ENCODE measurements around the gene AREL1. TPM values are rescaled to one million over a fixed set of nuclear protein-coding genes. Genes with fewer than 3 reads are reported as not detected.

AREL1 gene
- total and polyA plus RNA-seq, 2 of the 8 experiments (the other 6 are each of a cell fraction or from before 2014, with no cell fraction given): 31.4 to 49.1 TPM

- H3K27ac ChIP-seq (ENCODE audit: low read depth, low read length): no peak overlapping the region
- H4K91ac ChIP-seq (replicated peaks; ENCODE audit: insufficient read length, low read length): no peak overlapping the region
- H3K9ac ChIP-seq (replicated peaks in 1 of 4; ENCODE audit: extremely low read depth in 1 of 4, low read depth in 3 of 4, low read length in 3 of 4): no peak overlapping the region
- no peak overlapping the region for H4K8ac ChIP-seq (ENCODE audit: extremely low read depth, insufficient read depth, low read length)
- WGBS, 2 experiments (ENCODE audit: extremely low coverage in 1 of 2, insufficient coverage in 1 of 2, insufficient read length in 1 of 2, insufficient replicate concordance in 2 of 2, low coverage in 1 of 2, low lambda C conversion rate in 2 of 2, missing lambda C conversion rate in 1 of 2): 95% methylated on average over 1 of the region's 1 CpG; no CpG with 5 or more reads in 1 of the 2 experiments
- no peak overlapping the region for H4K5ac ChIP-seq (ENCODE audit: insufficient read length, low read depth, low read length)
- H2BK120ac ChIP-seq (replicated peaks; ENCODE audit: low read depth, low read length): no peak overlapping the region
- no peak for FAIRE-seq
- no peak overlapping the region for H3K14ac ChIP-seq (ENCODE audit: insufficient read length)
- no peaks in the 10 kb centered on the region for H3K79me2 ChIP-seq (ENCODE audit: control insufficient read depth in 1 of 2, insufficient read depth in 2 of 2, low read length in 2 of 2)
- CTCF ChIA-PET (ENCODE audit: partially characterized antibody): interaction anchor here (0.6 to 1.7 kb wide), 5 partner anchors 49 to 457 kb away, joined by 3 to 4 read pairs (median 3); partner anchors contain the start of gene YLPM1
- POLR2A ChIA-PET (ENCODE audit: partially characterized antibody): interaction anchor here (1.0 kb wide), 1 partner anchor 13 kb away, joined by 3 read pairs; no protein-coding TSS in a partner anchor
- no peak overlapping the region for H3K23ac ChIP-seq (ENCODE audit: insufficient read length)
- no peak overlapping the region for H3K4me2 ChIP-seq (ENCODE audit: insufficient read depth in 1 of 2, low read depth in 2 of 2, low read length in 2 of 2)
- no peaks in the 10 kb centered on the region for H3K4me1 ChIP-seq (replicated peaks in 1 of 4; ENCODE audit: control insufficient read depth in 3 of 4, insufficient read depth in 4 of 4, low read length in 3 of 4)
- peaks cover 0 to 3% of the 10 kb centered on the region in 2 experiments for H4K20me1 ChIP-seq (replicated peaks in 1 of 2; ENCODE audit: control insufficient read depth in 1 of 2, insufficient read depth in 2 of 2, low read length in 2 of 2)
- H3K4ac ChIP-seq (replicated peaks; ENCODE audit: insufficient read length, low read depth, low read length): no peak overlapping the region
- H2BK15ac ChIP-seq (ENCODE audit: low read length): no peak overlapping the region
- H3K79me1 ChIP-seq (ENCODE audit: low read depth, low read length): no peaks in the 10 kb centered on the region
- no peak overlapping the region for H2BK5ac ChIP-seq (ENCODE audit: low read depth, low read length)
- no peak for DNase-seq (ENCODE audit: low read depth in 1 of 2, low spot score in 2 of 2)
- no peaks in the 10 kb centered on the region for H3K27me3 ChIP-seq (replicated peaks in 1 of 4; ENCODE audit: control insufficient read depth in 3 of 4, extremely low read depth in 1 of 4, insufficient read depth in 3 of 4, low read length in 3 of 4)
- H3K56ac ChIP-seq (replicated peaks; ENCODE audit: insufficient read length, low read depth, low read length): no peak overlapping the region
- no peaks in the 10 kb centered on the region for H3K9me3 ChIP-seq (ENCODE audit: insufficient read depth in 2 of 2, low read depth in 1 of 2, low read length in 1 of 2)
- H3K36me3 ChIP-seq (ENCODE audit: control insufficient read depth in 2 of 4, insufficient read depth in 4 of 4, low read length in 3 of 4): peaks cover 23 to 62% (median 42%) of the 10 kb centered on the region in 4 experiments
- no peak overlapping the region for H2BK20ac ChIP-seq (ENCODE audit: low read length)
- H3K23me2 ChIP-seq (ENCODE audit: low read depth, low read length): no peaks in the 10 kb centered on the region
- H2BK12ac ChIP-seq (ENCODE audit: low read depth, low read length): no peak overlapping the region
- no peak overlapping the region for H3K4me3 ChIP-seq (ENCODE audit: extremely low read depth in 1 of 4, insufficient read depth in 2 of 4, low read depth in 3 of 4, low read length in 4 of 4)
- no peak overlapping the region for H2AFZ ChIP-seq (ENCODE audit: low read length)
- no peak overlapping the region for H3K18ac ChIP-seq (ENCODE audit: extremely low read depth, low read length)
- no peak overlapping the region for H2AK5ac ChIP-seq (ENCODE audit: low read depth, low read length)
- no peak for TF ChIP-seq HDAC6 (IDR thresholded peaks at IDR 0.05; ENCODE audit: low read depth, low read length)
- no peak for TF ChIP-seq SIX5 (IDR thresholded peaks at IDR 0.05; ENCODE audit: low read depth, low read length)
- TF ChIP-seq SP1 (IDR thresholded peaks at IDR 0.05; ENCODE audit: low read depth, low read length): no peak
- no peak for TF ChIP-seq ATF3 (IDR thresholded peaks at IDR 0.05; ENCODE audit: insufficient read depth, low read depth, low read length)
- no peak for TF ChIP-seq KDM1A (IDR thresholded peaks at IDR 0.05; ENCODE audit: borderline replicate concordance, low read length)
- TF ChIP-seq MAX (IDR thresholded peaks at IDR 0.05): no peak
- TF ChIP-seq HDAC2 (IDR thresholded peaks at IDR 0.05; ENCODE audit: borderline replicate concordance in 1 of 2, low read depth in 2 of 2, low read length in 2 of 2): no peak
- no peak for TF ChIP-seq EZH2 (IDR thresholded peaks at IDR 0.05; ENCODE audit: low read depth, low read length, severe bottlenecking)
- TF ChIP-seq KDM5A (IDR thresholded peaks at IDR 0.05; ENCODE audit: low read length): no peak
- TF ChIP-seq CHD2 (IDR thresholded peaks at IDR 0.05; ENCODE audit: low read length): no peak
- TF ChIP-seq SAP30 (IDR thresholded peaks at IDR 0.05; ENCODE audit: insufficient read depth, insufficient replicate concordance, low read length): no peak
- no peak for TF ChIP-seq SRF (IDR thresholded peaks at IDR 0.05; ENCODE audit: low read depth, low read length)
- no peak for TF ChIP-seq MAFK (IDR thresholded peaks at IDR 0.05; ENCODE audit: low read depth, low read length)
These were observed 45.1 kb downstream of the AREL1 start for GRCh38 chr14:74667758-74668157.
